GM18519 (cell line): Measurements from ENCODE around the gene PXK.

ENCODE experiments used
- ATAC-seq: cut with Tn5 transposase; IDR thresholded peaks from one replicate; pipeline ENCODE4 v1.9.1; 2021; ENCODE audit warnings: mild to moderate bottlenecking, moderate library complexity; ENCODE audit not compliant: unreplicated experiment, low FRiP score

PXK gene

DNA sequence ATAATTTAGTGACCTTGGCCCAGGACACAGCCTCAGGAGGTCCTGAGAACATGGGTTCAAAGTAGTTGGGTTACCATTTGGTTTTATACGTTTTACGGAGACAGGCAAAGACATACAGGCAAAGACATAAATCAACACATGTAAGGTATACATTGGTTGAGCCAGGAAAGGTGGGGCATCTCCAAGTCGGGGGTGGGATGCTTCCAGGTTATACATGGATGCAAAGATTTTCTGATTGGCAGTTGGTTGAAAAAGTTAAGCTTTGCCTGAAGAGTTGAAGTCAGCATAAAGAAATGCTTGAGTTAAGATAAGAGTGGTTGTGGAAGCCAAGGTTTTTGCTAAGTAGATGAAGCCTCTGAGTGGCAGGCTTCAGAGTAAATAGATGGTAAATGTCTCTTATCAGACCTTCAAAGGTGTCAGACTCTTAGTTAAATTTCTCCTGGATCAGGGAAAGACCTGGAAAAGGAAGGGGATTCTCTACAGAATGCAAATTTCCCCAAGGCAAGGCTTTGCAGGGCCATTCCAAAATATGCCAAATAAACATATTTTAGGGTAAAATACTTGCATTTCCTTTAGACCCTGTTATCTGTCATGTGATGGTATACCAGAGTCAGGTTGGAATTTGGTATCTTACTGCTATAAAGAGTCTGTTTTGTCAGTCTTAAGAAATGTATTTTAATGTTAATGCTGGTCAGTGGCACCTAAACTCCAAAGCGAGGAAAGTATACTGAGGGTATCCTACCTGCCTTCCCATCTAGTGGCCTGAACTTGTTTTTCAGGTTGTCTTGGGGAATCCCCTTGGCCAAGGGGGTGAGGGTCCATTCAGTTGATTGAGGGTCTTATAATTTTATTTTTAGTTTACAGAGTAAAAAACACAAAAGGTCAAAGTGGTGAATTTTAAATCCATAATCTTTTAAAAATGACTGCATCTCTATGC, 109.1 kb downstream of the PXK start:
- no peak for ATAC-seq

DNA sequence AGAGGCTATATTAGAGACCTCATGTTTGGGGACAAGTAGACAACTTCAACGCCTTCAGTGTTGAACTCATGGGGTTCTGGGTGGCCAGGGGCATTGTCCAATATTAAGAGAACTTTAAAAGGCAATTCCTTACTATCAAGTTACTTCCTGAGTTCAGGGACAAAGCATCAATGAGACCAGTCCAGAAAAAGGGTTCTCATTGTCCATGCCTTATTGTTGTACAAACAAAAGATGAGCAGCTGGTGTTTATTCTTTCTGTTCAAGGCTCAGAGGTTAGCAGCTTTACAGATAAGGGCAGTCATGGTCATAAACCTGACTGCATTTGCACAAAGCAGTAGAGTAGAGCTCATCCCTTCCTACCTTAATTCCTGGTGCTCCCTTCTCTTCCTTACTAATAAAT, 119.5 kb downstream of the PXK start:
- no peak for ATAC-seq

- ATAC-seq = no peak
These were observed 126.5 kb downstream of the PXK start for GRCh38 chr3:58459160-58459559.

DNA sequence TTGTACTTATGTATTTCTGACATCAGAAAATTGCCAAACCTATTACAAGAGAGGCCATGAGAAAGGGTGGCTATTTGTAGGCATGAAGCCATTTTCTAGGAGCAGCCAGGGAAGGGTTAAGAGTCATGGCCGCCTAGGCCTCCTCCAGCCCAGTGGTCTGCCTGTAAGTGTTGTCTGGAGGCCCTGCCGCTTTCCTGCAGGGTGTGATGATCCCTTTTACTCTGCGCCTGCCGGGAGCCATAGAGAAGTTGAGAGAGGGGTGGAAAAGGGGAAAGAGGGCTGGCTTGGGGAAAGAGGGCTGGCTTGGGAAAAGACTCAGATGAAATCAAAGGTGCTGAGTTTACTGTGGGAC, 130.1 kb downstream of the PXK start:
- no peak for ATAC-seq

GRCh38 chr3:58463181-58463941, 130.7 kb downstream of the PXK start:
- peak; percentile 53 for ATAC-seq

GRCh38 chr3:58463942-58464271, 131.2 kb downstream of the PXK start:
- ATAC-seq = no peak

GRCh38 chr3:58464866-58465265, 132.2 kb downstream of the PXK start:
- no peak for ATAC-seq

DNA sequence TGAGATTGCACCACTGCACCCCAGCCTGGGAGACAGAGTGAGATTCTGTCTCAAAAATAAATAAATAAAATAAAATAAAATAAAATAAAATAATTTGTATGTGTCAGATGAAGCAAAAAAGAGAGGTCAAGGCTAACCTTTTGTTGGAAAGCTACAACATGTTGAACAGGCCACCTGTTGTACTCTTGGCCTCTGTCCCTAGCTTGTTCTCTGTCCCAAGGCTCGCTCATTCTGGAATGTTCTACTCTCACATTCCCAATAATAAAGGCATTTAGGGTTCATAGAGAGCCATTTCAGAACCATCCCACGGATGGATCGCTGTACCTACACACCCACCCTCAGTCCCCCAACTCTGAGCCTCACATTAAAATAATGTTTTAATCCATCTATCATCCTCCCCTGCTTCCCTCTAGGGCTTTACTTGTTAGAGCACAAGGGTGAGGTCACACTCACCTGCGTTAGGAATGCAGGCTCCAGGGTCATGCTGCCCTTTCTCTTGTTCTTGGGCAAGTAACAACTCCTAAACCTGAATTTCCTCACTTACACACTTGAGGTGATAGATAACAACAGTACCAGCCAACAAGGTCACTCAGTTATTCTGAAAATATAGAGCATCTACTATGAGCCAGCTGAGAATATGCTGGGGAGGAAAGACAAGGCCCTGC, 134.3 kb downstream of the PXK start:
- ATAC-seq = no peak

DNA sequence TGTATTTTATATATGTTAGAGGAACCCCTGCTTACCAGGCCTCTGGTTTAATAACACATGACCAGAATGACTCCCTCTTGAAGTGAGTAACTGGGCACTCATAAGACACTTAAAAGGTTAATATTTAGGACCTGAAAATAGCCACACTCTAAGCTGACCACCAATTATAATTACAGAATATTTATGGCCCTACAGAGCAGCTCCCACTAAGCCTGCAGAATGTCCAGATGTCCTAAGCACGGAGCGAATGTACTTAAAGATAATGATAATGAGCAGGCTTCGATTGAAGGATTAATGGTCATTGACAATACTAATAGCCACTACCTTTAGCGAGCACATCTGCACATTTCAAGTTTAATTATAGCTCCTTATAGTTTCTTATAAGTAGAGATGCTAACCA, 136.4 kb downstream of the PXK start:
- no peak for ATAC-seq

GRCh38 chr3:58470363-58471024, 137.8 kb downstream of the PXK start:
- no peak for ATAC-seq

DNA sequence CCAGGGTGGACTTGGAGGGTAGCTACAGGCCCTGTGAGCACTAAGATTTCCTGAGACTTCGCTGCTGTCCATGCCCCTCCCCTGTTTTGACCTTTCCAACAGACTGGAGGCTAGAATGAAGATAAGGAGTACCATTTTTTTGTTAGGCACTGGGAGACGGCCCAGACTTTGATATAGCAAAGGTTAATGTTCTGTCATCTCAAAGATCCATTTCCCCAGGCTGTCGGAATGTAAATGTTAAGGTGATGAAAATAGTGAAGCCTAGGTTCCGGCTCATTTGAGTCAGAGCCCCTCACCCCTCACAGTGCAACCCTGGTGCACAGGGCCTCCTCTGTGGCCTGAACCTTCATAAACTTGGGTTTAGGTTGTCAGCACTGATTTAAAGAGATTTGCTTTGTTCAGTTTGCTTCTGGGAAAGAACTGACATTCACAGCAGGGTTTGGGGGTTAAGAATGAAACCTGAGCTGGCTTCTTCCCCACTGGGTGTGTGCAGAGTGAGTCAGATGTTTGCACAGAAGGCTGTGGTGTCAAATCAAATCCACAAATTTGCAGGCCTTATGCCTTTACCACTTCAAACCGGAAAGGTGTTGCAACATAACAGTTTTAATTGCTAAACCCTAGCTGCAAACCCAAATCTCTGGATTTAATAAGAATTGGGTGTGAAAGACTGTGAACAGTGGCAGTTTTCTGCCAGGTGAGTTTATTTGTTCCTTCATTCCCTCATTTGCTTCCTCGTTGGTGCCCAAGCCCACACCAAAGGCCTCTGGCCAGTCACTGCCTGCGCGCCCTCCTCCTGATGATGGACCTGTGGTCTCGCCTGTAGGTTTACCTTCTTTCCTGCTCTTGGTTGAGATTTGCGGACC, 138.6 kb downstream of the PXK start:
- no peak for ATAC-seq

DNA sequence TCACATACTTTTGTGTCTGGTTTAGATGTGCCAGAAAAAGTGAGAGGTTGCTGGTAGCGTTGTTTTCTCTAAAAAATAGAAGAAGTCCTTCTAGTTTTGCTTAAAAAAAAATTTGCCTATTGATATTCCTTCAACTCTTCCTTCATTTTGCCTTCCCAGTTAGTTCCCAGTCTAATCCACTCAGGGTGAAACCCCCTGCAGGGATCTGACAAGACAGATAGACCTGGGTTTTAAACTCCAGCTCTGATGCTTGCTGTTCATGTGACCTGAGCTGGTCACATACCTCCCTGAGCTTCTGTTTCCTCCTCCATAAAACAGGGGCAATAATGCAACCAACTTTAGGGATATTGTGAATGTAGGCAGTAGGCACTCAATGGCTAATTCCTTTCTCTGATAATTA, 140.6 kb downstream of the PXK start:
- ATAC-seq = no peak

DNA sequence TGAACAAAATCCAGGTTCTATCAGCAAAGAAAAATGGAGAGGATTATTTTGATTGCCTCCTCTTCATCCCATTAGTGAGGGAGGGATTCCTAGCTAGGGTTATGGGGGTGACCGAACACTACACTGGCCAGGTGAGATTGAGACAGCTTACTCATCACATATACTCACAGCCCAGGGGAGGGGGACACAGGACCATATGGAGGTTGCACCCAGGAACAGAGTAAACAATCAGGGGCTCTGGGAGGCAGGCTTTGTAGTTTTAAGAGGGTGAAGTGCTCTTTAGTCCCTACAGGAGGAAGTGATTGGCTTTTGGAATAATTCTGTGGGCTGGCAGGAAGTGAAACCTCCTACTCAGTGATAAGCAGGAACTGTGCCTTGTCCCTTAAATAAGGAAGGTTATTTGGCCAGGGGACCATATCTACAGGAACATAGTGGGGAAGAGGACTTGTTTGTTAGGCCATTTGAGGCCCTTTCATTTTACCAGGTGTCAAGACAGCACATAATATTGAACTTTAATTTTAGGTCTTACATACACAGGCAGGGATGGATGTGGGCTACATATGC, 141.7 kb downstream of the PXK start:
- no peak for ATAC-seq

DNA sequence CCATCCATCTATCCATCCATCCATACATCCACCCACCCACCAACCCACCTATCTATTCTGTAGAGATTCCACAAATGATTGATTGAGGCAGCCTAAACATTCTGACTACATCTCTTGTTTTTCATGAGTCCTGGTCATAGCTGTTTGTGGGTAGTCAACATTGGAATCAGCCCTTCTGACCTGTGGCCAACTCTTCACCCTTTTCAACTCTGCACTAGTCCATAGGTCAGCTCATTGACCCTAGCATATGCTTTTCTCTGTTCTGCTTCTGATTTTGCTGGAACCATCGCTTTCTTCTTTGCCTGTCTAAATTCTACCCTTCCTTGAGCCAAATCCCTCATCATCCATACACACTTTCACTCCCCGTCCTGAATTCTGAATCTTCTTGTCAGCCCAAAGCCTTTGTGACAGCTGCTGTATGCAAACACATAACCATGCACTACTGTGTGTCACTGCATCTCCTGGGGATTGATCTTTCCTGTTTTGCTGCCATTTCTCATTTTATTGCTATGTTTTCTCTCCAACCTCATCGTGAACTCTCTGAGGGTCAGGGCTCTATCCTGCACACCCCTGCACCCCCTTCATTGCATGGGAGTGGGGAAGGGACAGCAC, 142.4 kb downstream of the PXK start:
- ATAC-seq = no peak
